Muscle of back (tissue), 11 donors: ENCODE measurements around the gene UFD1. TPM values are rescaled to one million over a fixed set of nuclear protein-coding genes. Genes with fewer than 3 reads are reported as not detected.

Experiments used
- DNase-seq, 3 donors: peaks; one replicate each; pipeline versions ENCODE4 v3.0.0 to v3.0.0-alpha.2; 2013
- polyA plus RNA-seq, 10 donors: library from polyadenylated mRNA; unstranded; fragments of 120-200 nt; gene quantifications; one replicate each; pipeline ENCODE4 v1.2.1, GENCODE V29; 2013; ENCODE audit not compliant: insufficient read length in 10 of 10

The UFD1 gene
- polyA plus RNA-seq, 10 donors: 36.4 to 53.2 (median 41.2) TPM

DNA sequence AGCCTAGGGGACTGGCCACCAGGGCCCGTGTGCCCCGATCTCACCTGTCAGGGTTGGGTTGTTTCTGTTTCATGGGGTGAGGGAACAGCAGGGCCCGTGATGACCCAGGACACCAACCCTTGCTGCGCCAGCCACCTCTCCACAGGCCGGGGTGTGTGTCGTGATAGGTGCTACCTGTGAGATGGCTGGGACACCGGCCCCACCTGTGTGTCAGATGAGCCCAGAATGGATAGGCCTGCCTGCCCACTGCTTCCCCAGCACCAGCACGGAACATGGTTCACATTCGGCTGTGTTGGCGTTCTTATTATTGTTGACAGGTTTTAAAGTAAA, 38.1 kb upstream of the UFD1 start:
- no peak for DNase-seq

DNA sequence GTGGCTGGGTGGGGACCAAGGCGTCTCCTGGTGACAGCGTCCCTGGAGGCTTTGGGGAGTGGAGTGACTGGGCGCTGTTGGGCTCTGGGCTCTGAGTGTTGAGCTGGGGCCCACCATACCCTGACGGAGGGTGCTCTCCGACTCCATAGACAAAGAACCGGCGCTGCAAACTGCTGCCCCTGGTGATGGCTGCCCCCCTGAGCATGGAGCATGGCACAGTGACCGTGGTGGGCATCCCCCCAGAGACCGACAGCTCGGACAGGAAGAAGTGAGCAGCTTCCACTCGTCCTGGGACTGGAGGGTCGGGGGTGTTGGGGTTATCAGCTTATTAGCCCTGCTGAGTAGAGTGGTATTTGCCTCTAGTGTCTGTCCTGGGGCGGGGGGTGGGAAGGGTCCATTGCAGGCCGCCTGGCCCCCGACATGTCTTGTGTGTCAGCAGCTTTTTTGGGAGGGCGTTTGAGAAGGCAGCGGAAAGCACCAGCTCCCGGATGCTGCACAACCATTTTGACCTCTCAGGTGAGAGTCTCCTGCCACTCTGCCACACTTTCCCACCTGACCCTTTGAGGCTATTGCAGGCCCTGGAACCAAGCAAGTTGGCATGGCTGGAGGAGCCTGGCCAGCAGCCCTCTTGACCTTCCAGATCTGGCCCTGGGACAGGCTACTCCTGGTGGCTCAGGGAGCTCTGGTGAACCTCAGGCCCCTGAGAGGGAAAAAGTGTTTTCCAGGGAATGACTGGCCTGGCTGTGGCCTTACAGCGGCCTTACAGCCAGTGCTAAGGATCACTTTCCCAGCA, 37.6 kb upstream of the UFD1 start:
- no peak for DNase-seq

DNA sequence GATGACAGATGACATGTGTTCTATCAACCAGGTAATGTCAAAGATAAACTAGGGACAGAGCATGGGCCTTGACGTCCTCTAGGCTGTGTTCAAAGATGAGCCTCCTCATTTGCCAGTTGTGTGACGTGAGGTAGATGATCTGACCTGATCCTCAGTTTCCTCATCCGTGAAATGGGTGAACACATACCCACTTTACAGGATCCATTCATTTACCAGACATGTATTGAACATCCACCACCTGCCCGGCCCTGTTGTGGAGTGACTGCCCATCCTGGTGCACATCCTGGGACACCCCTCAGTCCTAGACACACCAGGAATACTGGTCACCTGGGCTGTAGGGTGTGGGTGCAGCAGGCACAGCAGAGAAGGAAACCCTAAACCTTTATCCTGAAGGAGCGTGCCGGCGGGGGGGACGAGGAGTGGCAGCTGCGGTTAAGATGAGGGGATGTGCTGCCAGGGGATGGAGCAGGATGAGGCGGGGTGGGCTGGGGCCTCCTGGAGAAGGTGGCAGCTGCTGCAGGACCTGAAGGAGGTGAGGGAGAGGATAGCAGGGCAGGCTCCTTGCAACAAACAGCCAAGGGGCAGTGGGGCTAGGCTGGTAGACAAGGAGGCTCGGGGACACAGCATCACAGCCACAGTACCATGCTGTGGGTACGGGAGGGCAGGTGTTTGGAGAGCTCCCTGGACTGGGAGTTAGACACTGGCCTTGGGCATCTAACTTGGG, 36.8 kb upstream of the UFD1 start:
- no peak for DNase-seq

DNA sequence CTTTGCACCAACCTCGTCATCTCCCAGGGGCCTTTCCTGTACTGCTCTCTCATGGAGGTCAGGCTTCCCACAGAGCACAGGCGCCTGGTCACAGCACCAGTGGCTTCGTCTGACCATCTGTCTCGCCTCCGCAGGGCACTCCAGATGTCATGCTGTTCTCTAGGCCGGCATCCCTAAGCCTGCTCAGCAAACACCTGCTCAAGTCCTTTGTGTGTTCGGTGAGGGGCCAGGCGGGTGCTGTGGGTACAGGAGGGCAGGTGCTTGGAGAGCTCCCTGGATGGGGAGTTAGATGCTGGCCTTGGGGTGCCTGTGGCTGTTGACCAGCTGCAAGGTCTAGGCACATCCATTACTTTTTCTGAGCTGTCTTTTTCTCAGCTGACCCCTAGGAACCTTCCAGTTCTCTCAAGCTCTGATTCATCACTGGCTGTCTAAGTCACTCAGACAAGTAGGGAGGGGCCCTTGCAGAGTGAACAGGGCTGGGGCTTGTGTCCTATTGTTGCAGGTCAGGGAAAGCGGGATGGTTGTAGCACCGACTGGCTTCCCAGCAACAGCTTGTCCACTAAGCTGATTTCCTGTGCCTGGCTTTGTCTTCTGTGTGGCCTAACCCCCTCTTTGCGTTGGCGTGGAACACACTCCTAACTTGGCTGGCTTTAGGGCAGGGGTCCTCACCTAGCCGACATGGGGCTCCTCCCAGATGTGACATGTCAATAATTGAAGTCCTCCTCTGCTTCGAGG, 36.0 kb upstream of the UFD1 start:
- DNase-seq: no peak

DNA sequence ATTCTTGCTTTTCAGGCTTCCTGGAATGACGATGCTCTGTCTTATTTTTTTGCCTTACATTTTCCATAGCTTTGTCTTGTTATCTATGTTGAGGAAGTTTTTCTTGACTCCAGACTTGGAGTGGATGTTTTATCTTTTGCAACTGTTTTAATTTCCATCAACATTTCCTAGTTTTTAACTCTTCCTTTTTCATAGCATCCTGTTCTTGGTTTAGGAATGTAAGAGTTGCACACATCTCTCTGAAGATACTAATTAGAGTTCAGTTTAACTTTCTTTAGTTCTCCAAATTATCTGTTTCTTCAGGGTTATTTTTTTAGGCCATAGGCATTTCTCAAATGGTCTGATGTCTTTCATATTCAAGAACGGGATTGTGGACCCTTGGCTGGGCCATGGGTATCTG, 34.8 kb upstream of the UFD1 start:
- DNase-seq: no peak

DNA sequence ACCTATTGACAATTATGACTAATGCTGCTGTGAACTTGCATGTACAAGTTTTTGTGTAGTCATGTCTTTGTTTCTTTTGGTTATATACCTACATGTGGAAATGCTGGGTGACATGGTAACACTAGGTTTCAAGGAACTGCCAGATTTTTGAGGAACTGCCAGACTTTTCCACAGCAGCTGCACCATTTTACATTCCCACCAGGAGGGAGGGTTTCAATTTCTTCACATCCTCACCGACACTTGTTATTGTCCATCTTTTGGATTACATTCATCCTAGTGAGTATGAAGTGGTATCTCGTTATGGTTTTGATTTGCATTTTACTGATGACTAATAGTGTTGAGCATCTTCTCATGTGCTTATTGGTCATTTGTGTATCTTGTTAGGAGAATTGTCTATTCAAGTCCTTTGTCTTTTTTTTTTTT, 31.9 kb upstream of the UFD1 start:
- DNase-seq: no peak

DNA sequence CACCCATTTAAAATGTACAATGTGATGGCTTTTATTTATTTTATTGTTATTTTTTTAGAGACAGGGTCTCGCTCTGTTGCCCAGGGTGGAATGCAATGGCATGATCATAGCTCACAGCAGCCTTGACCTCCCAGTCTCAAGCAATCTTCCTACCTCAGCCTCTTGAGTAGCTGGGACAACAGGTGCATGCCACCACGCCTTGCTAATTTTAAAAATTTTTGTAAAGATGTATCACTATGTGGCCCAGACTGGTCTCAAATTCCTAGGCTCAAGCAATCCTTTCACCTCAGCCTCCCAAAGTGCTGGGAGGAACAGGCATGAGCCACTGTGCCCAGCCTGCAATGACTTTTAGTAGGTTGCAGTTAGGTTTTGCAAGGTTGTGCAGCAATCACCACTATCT, 30.9 kb upstream of the UFD1 start:
- DNase-seq: no peak

DNA sequence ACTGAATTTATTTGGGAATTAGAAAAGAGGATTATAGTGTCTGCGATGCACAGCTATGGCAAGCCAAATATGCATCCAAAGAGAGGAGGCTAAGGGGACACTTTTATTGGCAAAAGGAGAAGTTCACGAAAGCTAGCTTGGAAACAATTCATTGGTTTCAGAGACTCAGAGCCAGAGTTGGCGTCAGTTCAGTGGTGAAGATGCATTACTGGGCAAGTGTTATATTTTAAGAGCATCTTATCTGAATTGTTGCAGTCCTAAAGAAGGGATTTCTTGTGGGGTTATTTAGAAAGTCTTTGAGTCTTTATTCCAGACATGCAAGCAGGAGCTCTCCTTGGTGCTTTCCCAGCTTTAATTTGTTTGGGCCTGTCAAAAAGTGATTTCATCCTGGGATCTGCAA, 30.2 kb upstream of the UFD1 start:
- DNase-seq: no peak

DNA sequence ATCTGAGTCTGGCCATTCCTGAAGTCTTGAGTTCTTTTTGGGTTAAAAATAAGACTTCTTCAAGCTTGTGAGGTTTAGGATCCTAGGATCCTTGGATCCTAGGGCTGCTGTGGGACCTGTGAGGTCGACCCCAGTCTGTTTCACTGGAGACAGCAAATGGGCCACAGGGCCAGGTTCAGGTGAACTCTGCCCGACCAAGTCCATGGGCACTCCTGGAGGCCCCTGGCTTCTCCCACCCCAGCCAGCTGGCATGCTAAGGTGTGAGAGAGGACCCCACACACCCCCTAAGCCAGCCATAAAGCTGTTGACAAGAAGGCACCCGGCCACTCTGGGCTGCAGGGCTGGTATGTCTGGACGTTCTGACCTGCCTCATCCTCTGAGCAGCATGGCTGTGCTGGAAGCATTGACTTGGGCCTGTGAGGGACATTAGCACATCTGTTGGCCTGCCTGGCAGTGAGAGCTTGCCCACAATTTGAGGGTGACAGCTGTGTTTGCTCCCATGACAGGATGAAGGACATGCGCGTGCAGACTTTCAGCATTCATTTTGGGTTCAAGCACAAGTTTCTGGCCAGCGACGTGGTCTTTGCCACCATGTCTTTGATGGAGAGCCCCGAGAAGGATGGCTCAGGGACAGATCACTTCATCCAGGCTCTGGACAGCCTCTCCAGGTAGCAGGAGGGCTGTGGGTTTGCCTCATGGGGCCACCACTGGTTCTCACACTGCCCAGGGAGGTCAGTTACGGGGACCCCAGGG, 29.2 kb upstream of the UFD1 start:
- no peak for DNase-seq

DNA sequence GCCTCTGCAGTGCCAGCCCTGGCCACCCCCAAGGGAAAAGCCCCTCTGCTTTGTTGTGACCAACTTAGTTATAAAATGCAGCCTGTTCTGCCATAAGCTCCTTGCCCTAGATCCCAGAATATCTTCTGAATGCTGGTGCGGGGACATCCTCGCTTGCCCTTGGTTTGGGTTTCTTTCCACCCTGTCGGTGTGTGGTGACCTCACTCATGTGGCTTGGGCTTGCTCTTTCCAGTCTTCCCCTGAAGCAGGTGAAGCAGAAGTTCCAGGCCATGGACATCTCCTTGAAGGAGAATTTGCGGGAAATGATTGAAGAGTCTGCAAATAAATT, 28.5 kb upstream of the UFD1 start:
- DNase-seq: no peak

DNA sequence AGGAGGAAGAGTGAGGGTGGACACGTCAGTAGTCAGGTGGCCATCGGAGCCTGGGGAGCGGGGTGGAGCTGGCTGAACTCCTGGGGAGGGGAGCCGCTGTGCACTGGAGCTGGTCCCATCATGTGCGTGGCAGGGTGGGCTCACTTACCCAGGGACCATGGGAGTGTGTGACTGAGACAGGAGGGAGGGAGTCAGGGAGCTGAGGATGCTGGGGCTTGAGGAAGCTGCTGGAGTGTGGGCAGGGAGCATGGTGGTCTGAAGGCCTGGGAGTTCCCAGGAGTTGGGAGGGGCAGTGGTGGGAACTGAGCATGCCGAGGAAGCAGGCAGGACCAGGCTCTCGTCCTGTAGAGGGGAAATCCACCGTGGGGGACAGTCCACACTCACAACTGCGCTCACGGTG, 27.2 kb upstream of the UFD1 start:
- no peak for DNase-seq

DNA sequence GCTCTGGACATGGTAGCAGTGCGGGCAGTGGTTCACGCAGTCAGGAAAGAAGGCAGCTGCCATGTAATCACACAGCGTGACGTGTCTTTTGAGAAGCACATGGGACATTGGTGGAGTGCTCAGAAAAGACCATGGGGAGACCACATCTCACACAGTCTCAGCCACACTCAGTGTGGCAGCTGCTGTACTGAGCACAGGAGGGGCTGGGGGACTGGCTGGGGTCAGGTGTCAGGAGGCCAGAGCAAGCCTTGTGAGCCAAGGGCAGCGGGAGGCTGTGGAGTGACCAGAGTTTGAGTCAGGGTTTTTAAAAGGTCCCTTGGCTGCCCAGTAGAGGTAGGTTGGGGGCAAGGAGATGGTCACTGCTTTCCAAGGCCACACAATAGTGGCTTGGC, 26.7 kb upstream of the UFD1 start:
- DNase-seq: no peak

DNA sequence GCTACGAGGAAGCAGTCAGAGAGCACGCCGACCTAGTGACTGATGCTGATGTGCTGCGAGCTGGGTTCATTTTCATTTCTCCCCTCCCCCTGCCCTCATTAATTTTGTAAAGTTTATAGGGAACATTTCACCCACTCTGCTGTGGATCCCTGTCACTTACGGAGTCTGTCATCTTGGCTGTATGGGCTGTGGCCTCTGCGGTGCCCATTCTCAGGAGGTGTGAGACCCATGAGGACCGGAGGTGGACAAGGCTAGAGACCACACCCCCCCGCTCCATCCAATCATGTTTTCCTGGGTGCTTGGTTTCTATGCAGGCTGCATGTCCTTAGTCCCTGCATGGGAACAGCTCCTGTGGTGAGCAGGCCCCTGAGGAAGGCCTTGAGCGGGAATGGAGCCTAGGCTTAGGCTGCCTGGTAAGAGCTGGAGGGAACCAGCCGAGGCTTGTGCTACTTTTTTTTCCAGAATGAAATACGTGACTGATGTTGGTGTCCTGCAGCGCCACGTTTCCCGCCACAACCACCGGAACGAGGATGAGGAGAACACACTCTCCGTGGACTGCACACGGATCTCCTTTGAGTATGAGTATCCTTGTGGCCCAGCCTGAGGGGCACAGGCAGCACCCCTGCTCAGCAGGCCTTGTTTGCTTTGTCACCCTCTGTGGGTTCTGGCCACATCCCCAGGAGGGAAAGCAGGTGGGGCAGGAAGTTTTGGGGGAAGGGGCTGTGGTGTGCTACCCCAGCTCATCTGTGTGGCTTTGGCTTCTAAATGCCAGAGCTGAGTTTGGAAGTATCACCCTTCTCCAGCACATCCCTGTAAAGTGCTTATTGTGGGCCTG, 26.1 kb upstream of the UFD1 start:
- no peak for DNase-seq

DNA sequence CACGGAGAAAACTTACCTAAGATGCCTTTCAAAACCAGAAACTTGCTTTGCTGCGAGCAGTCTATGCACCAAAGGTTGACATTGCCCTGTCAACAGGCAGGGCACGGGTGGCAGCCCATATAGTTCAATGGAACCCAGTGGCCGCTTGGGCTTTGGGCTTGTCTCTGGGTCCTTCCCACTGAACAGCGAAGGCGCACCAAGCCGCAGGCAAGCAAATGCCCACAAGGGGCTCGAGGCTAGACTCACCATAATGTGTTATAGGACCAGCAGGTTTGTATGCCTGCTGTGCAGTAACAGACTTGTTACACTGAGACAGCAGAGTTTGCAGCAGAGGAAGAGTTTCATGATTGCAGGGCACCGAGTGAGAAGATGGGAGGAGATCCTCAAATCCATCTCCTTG, 24.9 kb upstream of the UFD1 start:
- no peak for DNase-seq

DNA sequence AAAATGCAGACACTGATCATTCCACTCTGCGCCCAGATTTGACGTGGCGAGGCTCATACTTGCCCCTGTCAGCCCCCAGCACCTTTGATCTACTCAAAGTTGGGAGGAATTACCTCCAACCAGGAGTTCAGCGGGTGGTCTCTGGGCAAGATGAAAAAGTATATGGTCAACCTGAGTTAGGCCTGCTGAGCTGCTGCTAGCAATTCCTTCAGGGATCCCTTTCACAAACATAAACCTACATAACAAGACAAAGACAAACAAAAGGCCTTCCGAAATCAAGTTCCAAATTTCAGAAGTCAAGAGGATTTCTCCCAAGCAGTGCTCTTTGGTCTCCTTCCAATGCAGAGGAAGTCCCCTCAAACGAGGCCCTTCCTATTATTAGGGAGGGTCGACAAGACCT, 24.4 kb upstream of the UFD1 start:
- DNase-seq: no peak

DNA sequence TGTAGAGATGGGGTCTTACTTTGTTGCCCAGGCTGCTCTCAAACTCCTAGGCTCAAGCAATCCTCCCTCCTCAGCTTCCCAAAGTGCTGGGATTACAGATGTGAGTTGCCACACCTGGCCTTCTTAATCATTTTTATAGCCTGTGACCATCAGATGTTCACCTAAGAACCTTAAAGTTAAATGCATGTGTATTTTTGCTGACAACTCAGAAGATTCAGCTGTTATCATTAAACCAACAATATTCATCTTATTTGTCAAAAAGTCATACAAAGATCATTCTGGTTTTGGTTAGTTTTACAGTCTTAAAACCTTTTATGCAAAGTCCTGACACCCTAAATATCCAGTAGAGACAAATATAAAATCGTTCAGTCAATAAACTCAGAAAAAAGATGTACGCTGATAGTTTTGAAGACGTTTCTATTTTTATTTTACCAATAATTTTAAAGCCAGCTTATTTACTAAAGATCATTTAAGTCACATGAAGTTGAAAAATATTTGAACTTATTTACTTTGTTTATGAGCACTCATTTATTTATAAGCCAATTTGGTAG, 23.0 kb upstream of the UFD1 start:
- DNase-seq: no peak

DNA sequence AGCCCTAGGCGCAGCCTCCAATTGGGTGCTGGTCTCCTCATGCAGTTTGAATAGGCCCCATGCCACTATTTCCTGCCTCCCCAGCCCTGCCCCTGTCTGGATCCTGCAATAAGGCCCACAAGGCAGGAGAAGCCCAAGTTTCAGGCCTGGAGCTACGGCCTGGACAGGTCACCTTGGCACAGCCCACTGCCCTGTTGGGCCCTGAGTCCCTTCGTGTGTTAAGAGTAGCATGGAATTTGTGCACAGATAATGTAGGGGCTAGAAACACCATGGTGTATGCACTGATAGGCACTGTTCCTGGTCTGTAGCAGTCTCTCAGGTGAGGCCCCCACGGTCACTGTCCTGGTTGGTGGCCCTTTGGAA, 20.9 kb upstream of the UFD1 start:
- DNase-seq: no peak

DNA sequence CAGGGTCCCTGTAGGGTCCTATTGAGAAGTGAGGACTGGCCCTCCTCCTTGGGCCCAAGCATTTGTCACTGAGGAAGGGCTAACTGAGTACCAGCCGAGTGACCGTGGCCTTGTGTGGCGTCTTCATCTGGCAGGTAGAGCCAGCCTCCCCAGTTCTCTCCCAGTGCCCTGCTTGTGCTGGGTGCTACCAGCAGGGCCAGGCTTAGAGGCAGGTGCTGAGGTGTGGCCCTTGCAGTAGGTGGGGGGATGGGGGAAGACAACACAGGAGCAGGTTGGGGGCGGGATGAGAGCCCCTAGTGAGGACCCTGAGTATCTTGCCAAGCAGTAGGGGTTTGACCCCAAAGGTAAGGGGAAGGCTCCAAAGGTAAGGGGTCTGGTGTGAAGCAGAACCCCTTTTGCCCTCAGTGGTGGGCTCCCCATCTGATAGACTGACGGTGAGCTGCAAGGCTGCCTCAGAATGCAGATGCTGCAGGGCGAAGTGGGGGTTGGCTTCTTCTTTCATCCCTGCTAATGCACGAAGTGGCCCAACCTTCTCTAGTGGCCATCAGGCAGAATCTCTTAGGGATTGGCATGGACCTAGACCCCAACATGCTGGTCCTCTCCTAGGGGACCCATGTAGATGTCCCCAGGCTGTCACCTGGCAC, 20.4 kb upstream of the UFD1 start:
- no peak for DNase-seq

DNA sequence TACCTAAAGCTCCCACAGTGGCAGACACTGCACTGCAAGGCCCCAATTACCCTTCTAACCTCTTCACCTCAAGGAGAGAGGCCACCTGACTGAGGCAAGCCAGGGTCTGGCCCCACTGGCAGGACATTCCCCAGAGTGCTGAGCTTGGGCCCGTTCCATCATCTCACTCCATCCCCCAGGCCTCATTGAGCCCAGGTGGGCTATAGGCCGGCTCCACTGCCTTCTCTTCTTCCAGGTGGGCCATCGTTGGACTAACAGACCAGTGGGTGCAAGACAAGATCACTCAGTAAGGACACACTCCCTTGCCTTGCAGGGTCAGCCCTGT, 19.8 kb upstream of the UFD1 start:
- DNase-seq: no peak

DNA sequence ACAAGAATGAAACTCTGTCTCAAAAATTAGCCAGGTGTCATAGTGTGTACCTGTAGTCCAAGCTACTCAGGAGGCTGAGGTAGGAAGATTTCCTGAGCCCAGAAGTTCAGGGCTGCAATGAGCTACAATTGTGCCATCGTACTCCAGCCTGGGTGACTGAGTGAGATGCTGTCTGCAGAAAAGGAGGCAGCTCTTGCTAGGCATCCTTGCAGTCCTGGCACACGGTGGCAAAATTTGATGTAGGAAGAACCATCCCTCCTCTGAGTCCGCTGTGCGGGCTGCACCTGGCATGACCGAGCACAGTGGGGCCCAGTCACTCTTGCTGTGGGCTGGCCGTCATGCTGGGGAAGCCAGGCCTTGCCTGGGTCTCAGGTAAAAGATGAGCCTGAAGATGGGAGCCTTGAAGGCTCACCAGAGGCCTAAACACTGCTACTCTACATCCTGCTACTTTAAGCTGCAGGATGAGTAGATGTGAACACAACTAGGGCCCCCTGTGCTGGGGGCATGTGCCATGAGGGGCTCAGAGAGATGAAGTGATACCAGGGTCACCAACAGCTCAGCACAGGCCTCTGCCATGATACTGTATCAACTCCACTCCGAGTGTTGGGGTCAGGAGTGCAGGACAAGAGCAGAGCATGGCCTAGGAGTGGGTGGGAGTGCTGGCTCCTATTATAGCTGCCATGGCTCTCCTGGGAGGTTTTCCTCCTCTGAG, 19.3 kb upstream of the UFD1 start:
- no peak for DNase-seq
